CD4-positive, alpha-beta T cell treated with Interleukin-4 for 4 hours (primary cell): Measurements from ENCODE around the gene RNF151.
"Not testable (repeated sequence)": the region's sequence is repeated elsewhere in the genome, so short reads cannot be mapped to it uniquely, and the experiment has no call there.

Experiments used
- DNase-seq: peaks from one replicate; pipeline ENCODE4 v3.0.0-alpha.2; 2020

The RNF151 gene

GRCh38 chr16:1966460-1966859, at the start of gene RNF151:
Gene RNF151 (plus strand): TSS chr16:1966856. CDS start chr16:1966882, 26 bp downstream.
- DNase-seq, result no peak

GRCh38 chr16:1917056-1917664, 49.5 kb upstream of the RNF151 start:
- no peak for DNase-seq

GRCh38 chr16:1917665-1918350, 48.8 kb upstream of the RNF151 start:
- no peak for DNase-seq

- DNase-seq, result no peak
These were observed 48.0 kb upstream of the RNF151 start, which contains the start of gene HS3ST6 for GRCh38 chr16:1918351-1919326. Gene HS3ST6 (minus strand): TSS chr16:1918415. CDS start chr16:1918323, 92 bp downstream.

- DNase-seq, result no peak
These were observed 47.2 kb upstream of the RNF151 start for GRCh38 chr16:1919327-1919998.

GRCh38 chr16:1920122-1920521, 46.5 kb upstream of the RNF151 start:
- DNase-seq, result not testable (repeated sequence)

- DNase-seq, result no peak
These were observed 45.9 kb upstream of the RNF151 start for GRCh38 chr16:1920727-1921171.

GRCh38 chr16:1922357-1922756, 44.3 kb upstream of the RNF151 start:
- no peak for DNase-seq

- no peak for DNase-seq
These were observed 43.2 kb upstream of the RNF151 start for GRCh38 chr16:1923299-1924034.

- no peak for DNase-seq
These were observed 42.6 kb upstream of the RNF151 start for GRCh38 chr16:1924095-1924494.

- DNase-seq, result no peak
These were observed 40.4 kb upstream of the RNF151 start for GRCh38 chr16:1926271-1926670.

GRCh38 chr16:1929105-1929504, 37.6 kb upstream of the RNF151 start:
- no peak for DNase-seq

- peak; percentile 84 for DNase-seq
These were observed 36.9 kb upstream of the RNF151 start for GRCh38 chr16:1929578-1930337.

GRCh38 chr16:1930338-1930720, 36.3 kb upstream of the RNF151 start:
- DNase-seq, result no peak

GRCh38 chr16:1932050-1933028, 34.3 kb upstream of the RNF151 start:
- no peak for DNase-seq

GRCh38 chr16:1933097-1933661, 33.5 kb upstream of the RNF151 start:
- no peak for DNase-seq

- no peak for DNase-seq
These were observed 29.6 kb upstream of the RNF151 start for GRCh38 chr16:1936945-1937479.

GRCh38 chr16:1938316-1938715, 28.3 kb upstream of the RNF151 start:
- DNase-seq, result no peak

- no peak for DNase-seq
These were observed 27.7 kb upstream of the RNF151 start for GRCh38 chr16:1938910-1939309.
